Lower lobe of right lung (tissue), 2 donors: Measurements from ENCODE around the gene PPL. TPM values are rescaled to one million over a fixed set of nuclear protein-coding genes. Genes with fewer than 3 reads are reported as not detected.

ENCODE experiments used
- ATAC-seq, 2 donors: fragments of 200-7000 bp; cut with Tn5 transposase; one replicate each; pipeline ENCODE4 v1.9.1; 2020 to 2022; ENCODE audit warnings: mild to moderate bottlenecking in 2 of 2, moderate library complexity in 2 of 2
- DNase-seq: peaks from one replicate; pipeline ENCODE4 v3.0.0-alpha.2; 2020
- H3K27ac ChIP-seq: fragments of 200-600 bp; one replicate; pipeline ENCODE4 v1.8.0; 2022
- H3K27me3 ChIP-seq: fragments of 200-600 bp; one replicate; pipeline ENCODE4 v1.8.0; 2022; ENCODE audit warnings: low read depth
- H3K36me3 ChIP-seq: fragments of 200-600 bp; one replicate; pipeline ENCODE4 v1.8.0; 2022; ENCODE audit warnings: mild to moderate bottlenecking
- H3K4me1 ChIP-seq: fragments of 200-600 bp; one replicate; pipeline ENCODE4 v1.8.0; 2022
- H3K4me3 ChIP-seq: fragments of 200-600 bp; one replicate; pipeline ENCODE4 v1.8.0; 2022; ENCODE audit warnings: mild to moderate bottlenecking
- H3K9me3 ChIP-seq: fragments of 200-600 bp; one replicate; pipeline ENCODE4 v1.8.0; 2022
- CTCF ChIP-seq: fragments of 200-600 bp; IDR thresholded peaks from one replicate; pipeline ENCODE4 v1.8.0; 2022; ENCODE audit warnings: antibody characterized with exemption, mild to moderate bottlenecking
- intact Hi-C: fragments of 100-400 bp; cut with DNase I; formaldehyde crosslinking; loops from one replicate; pipeline ENCODE4 v1.11.0; 2022
- total RNA-seq: library from RNA; stranded (reverse); fragmentation: NEBNext Ultra II Directional; extraction: Animal tissue kit (Norgen Biotek cat#: 25700); gene quantifications from one replicate; pipeline ENCODE4 v1.2.1, GENCODE V29; 2021
- donor health status: DM: no; HTN: yes; CAD: no; lungs with severe emphysema.

PPL gene
- total RNA-seq, 1 donor from 2014 or later: 60.5 TPM

- no peak for TF ChIP-seq CTCF
- DNase-seq (no peak), ATAC-seq (no peak)
- no peaks in the 10 kb centered on the region for H3K4me1 ChIP-seq
- no peaks in the 10 kb centered on the region for H3K9me3 ChIP-seq
- intact Hi-C loops: no loop called here
- no peaks in the 10 kb centered on the region for H3K27me3 ChIP-seq
- no peak overlapping the region for H3K4me3 ChIP-seq
- H3K27ac ChIP-seq: no peak overlapping the region
- H3K36me3 ChIP-seq: peaks cover 91% of the 10 kb centered on the region
These were observed 99.0 kb downstream of the PPL start for GRCh38 chr16:4837733-4838501.

- intact Hi-C loops: no loop called here
- Histone ChIP-seq H3K9me3 (no peaks in the 10 kb centered on the region), H3K27me3 (no peaks in the 10 kb centered on the region), H3K27ac (no peak overlapping the region), H3K4me3 (no peak overlapping the region), H3K36me3 (peaks cover 91% of the 10 kb centered on the region), H3K4me1 (no peaks in the 10 kb centered on the region)
- ATAC-seq: no peak
- DNase-seq: no peak
- no peak for TF ChIP-seq CTCF
These were observed 100.2 kb downstream of the PPL start for GRCh38 chr16:4836727-4837126.

- DNase-seq (no peak), ATAC-seq (no peak)
- Histone ChIP-seq H3K27me3 (no peaks in the 10 kb centered on the region), H3K9me3 (no peaks in the 10 kb centered on the region), H3K4me1 (no peaks in the 10 kb centered on the region), H3K4me3 (no peak overlapping the region), H3K36me3 (peaks cover 91% of the 10 kb centered on the region), H3K27ac (no peak overlapping the region)
- no peak for TF ChIP-seq CTCF
- intact Hi-C loops: no loop called here
These were observed 103.4 kb downstream of the PPL start for GRCh38 chr16:4833584-4833983.

GRCh38 chr16:4832698-4833343 is 104.1 kb downstream of the PPL start:
- ATAC-seq (no peak), DNase-seq (no peak)
- no peaks in the 10 kb centered on the region for H3K4me1 ChIP-seq
- H3K9me3 ChIP-seq: no peaks in the 10 kb centered on the region
- TF ChIP-seq CTCF: no peak
- no peak overlapping the region for H3K4me3 ChIP-seq
- intact Hi-C loops: no loop called here
- no peaks in the 10 kb centered on the region for H3K27me3 ChIP-seq
- H3K36me3 ChIP-seq: peaks cover 91% of the 10 kb centered on the region
- H3K27ac ChIP-seq: no peak overlapping the region

Other genes starting within 250 kb of the PPL start
- gene NUDT16L1, start 243.6 kb downstream of the PPL start, total RNA-seq: 27.3 TPM
- 20.6 TPM for gene ANKS3, start 202.9 kb downstream of the PPL start, total RNA-seq
- gene DNAAF8, start 202.6 kb downstream of the PPL start, total RNA-seq: 3.4 TPM
- 13.4 TPM for gene ZNF500, start 170.0 kb downstream of the PPL start, total RNA-seq
- not detected for gene SEPTIN12, start 148.8 kb downstream of the PPL start, total RNA-seq
- 27.7 TPM for gene SMIM22, start 141.8 kb downstream of the PPL start, total RNA-seq
- gene ROGDI, start 134.5 kb downstream of the PPL start, total RNA-seq: 24.9 TPM
- 89.3 TPM for gene GLYR1, start 89.9 kb downstream of the PPL start, total RNA-seq
- gene UBN1, start 89.7 kb downstream of the PPL start, total RNA-seq: 36.1 TPM
- 0.41 TPM for gene SEC14L5, start 21.2 kb upstream of the PPL start, total RNA-seq
- 24.1 TPM for gene NAGPA, start 96.8 kb upstream of the PPL start, total RNA-seq
- 198 TPM for gene C16orf89, start 128.8 kb upstream of the PPL start, total RNA-seq
- gene ALG1, start 134.7 kb upstream of the PPL start, total RNA-seq: 17.8 TPM
- gene EEF2KMT, start 160.6 kb upstream of the PPL start, total RNA-seq: 9.5 TPM